Measurements from ENCODE around the gene SYT1. TPM values are rescaled to one million over a fixed set of nuclear protein-coding genes. Genes with fewer than 3 reads are reported as not detected.

The SYT1 gene
- total and polyA plus RNA-seq, 10 donors = 0.56 to 7.3 (median 2.6) TPM

DNA sequence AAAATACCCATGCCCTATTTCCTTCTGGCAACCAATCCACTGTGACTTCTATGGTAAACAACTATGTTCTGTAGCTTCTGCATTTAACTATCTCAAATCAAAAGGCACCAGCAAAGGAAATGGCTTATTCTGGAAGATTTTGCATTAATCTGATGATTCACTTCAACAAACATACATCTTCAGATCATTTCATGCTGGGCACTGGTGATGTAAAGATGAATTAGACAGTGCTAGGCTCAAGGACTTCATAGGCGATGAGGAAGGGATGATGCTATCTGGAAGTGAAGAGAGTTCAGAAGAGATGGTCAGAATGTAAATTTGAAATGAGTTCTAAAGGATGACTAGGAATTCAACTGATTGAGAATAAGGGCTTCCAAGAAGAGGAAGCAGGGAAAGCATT lies 462.9 kb downstream of the SYT1 start:
- Histone ChIP-seq H3K9me3 (no peaks in the 10 kb centered on the region), H3K4me3 (no peak overlapping the region), H3K27me3 (replicated peaks in 1 of 7) (no peaks in the 10 kb centered on the region), H3K27ac (no peak overlapping the region), H3K36me3 (no peaks in the 10 kb centered on the region), H3K4me1 (peaks cover 0 to 4% (median 0%) of the 10 kb centered on the region in 6 donors)
- intact Hi-C loops (cut with DNase I; ENCODE audit: low total_unique reads) = no loop called here
- 86 to 100% (median 93%) methylated on average over 1 of the region's 1 CpG for WGBS, 5 donors
- no peak for TF ChIP-seq POLR2AphosphoS5 (IDR thresholded peaks at IDR 0.05)
- TF ChIP-seq POLR2A (IDR thresholded peaks at IDR 0.05) = no peak
- TF ChIP-seq, protein P1, sequence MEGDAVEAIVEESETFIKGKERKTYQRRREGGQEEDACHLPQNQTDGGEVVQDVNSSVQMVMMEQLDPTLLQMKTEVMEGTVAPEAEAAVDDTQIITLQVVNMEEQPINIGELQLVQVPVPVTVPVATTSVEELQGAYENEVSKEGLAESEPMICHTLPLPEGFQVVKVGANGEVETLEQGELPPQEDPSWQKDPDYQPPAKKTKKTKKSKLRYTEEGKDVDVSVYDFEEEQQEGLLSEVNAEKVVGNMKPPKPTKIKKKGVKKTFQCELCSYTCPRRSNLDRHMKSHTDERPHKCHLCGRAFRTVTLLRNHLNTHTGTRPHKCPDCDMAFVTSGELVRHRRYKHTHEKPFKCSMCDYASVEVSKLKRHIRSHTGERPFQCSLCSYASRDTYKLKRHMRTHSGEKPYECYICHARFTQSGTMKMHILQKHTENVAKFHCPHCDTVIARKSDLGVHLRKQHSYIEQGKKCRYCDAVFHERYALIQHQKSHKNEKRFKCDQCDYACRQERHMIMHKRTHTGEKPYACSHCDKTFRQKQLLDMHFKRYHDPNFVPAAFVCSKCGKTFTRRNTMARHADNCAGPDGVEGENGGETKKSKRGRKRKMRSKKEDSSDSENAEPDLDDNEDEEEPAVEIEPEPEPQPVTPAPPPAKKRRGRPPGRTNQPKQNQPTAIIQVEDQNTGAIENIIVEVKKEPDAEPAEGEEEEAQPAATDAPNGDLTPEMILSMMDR (IDR thresholded peaks at IDR 0.05 in 8 of 11, conservative IDR thresholded peaks at IDR 0.05 in 3 of 11) = no peak
- no peak for DNase-seq

DNA sequence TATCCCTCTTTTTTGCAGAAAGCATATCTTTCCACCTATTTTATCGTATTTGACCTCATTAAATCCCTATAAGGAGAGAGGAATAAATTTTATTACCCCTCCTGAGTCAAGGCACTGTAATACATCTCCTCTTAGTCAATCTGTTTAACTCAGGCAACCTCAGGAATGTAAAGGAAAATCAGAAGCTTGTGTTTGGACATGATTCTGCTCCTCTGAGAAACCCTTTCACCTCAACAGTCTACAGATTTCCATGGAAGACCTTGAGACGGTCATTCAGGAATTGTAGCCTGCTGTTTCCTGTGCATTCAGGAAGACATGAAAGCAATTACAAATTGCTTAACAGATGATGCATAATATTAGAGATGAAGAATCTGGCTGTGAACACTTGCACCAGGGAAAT lies 465.4 kb downstream of the SYT1 start:
- Histone ChIP-seq H3K27ac (no peak overlapping the region), H3K4me1 (peaks cover 0 to 4% (median 0%) of the 10 kb centered on the region in 6 donors), H3K9me3 (no peaks in the 10 kb centered on the region), H3K4me3 (no peak overlapping the region), H3K27me3 (replicated peaks in 1 of 7) (no peaks in the 10 kb centered on the region), H3K36me3 (no peaks in the 10 kb centered on the region)
- DNase-seq = no peak
- 72 to 84% (median 77%) methylated on average over 2 of the region's 2 CpGs for WGBS, 5 donors
- intact Hi-C loops (cut with DNase I; ENCODE audit: low total_unique reads) = no loop called here
- TF ChIP-seq, protein P1 (IDR thresholded peaks at IDR 0.05 in 8 of 11, conservative IDR thresholded peaks at IDR 0.05 in 3 of 11) = no peak
- TF ChIP-seq POLR2A (IDR thresholded peaks at IDR 0.05) = no peak
- TF ChIP-seq POLR2AphosphoS5 (IDR thresholded peaks at IDR 0.05) = no peak

DNA sequence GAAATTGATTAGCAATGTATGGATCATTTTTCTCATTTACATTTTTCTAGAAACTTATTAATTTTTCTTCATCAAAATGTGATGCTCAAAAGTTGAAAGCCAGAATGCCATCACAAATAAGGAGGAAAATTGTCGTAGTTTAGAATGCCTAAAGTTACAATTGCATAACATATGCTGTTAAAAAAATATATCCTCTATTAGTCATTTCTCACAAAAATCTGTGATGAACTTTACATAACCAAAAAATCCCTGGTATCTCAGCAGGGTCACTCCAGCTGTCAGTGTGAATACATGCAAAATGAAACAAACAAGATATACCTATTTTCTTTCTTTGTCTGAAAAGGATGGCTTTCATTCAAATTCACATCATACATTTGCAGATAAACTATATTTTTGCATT lies 467.3 kb downstream of the SYT1 start:
- TF ChIP-seq POLR2AphosphoS5 (IDR thresholded peaks at IDR 0.05) = no peak
- TF ChIP-seq POLR2A (IDR thresholded peaks at IDR 0.05) = no peak
- TF ChIP-seq, protein P1 (IDR thresholded peaks at IDR 0.05 in 8 of 11, conservative IDR thresholded peaks at IDR 0.05 in 3 of 11) = no peak
- no peak overlapping the region for H3K27ac ChIP-seq
- H3K4me1 ChIP-seq = peaks cover 0 to 4% (median 0%) of the 10 kb centered on the region in 6 donors
- WGBS, 5 donors = 83 to 94% (median 87%) methylated on average over 1 of the region's 1 CpG
- no peak overlapping the region for H3K4me3 ChIP-seq
- no peaks in the 10 kb centered on the region for H3K27me3 ChIP-seq (replicated peaks in 1 of 7)
- H3K36me3 ChIP-seq = no peaks in the 10 kb centered on the region
- H3K9me3 ChIP-seq = no peaks in the 10 kb centered on the region
- intact Hi-C loops (cut with DNase I; ENCODE audit: low total_unique reads) = no loop called here
- DNase-seq = no peak

DNA sequence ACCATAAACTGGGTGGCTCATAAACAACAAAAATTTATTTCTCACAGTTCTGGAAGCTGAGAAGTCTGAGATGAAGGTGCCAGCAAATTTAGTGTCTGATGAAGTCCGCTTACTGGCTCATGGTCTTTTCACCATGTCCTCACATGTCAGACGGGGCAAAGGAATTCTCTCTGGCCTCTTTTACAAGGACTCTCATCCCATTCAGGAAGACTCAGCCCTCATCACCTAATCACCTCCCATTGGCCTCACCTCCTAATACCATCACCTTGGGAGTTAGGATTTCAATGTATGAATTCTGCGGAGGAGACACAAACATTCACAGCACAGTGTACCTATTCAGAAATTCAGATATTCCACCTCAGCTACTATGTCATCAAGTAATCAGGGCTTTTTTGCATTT lies 468.6 kb downstream of the SYT1 start:
- Histone ChIP-seq H3K9me3 (no peaks in the 10 kb centered on the region), H3K36me3 (no peaks in the 10 kb centered on the region), H3K4me1 (peaks cover 0 to 4% (median 0%) of the 10 kb centered on the region in 6 donors), H3K27me3 (replicated peaks in 1 of 7) (no peaks in the 10 kb centered on the region), H3K27ac (no peak overlapping the region), H3K4me3 (no peak overlapping the region)
- intact Hi-C loops (cut with DNase I; ENCODE audit: low total_unique reads) = no loop called here
- no peak for DNase-seq
- TF ChIP-seq, protein P1 (IDR thresholded peaks at IDR 0.05 in 8 of 11, conservative IDR thresholded peaks at IDR 0.05 in 3 of 11) = no peak
- no peak for TF ChIP-seq POLR2A (IDR thresholded peaks at IDR 0.05)
- no peak for TF ChIP-seq POLR2AphosphoS5 (IDR thresholded peaks at IDR 0.05)
- WGBS, 5 donors = 93 to 95% (median 94%) methylated on average over 3 of the region's 3 CpGs
